ENCODE results near the gene CNST.

CNST gene

GRCh38 chr1:246537441-246537840 lies 28.8 kb upstream of the CNST start:
- TF ChIP-seq TCF12 (IDR thresholded peaks at IDR 0.05; ENCODE audit: low read depth): no peak

GRCh38 chr1:246537887-246538286 lies 28.4 kb upstream of the CNST start:
- no peak for TF ChIP-seq NFIC (IDR thresholded peaks at IDR 0.05)
- TF ChIP-seq CEBPB (IDR thresholded peaks at IDR 0.05): no peak
- no peak for TF ChIP-seq REST (IDR thresholded peaks at IDR 0.05; ENCODE audit: low read depth)
- no peak for TF ChIP-seq ZBTB7A (IDR thresholded peaks at IDR 0.05; ENCODE audit: low read depth)
- TF ChIP-seq USF1 (IDR thresholded peaks at IDR 0.05): no peak
- TF ChIP-seq FOXM1 (IDR thresholded peaks at IDR 0.05; ENCODE audit: borderline replicate concordance, low read depth): no peak
- TF ChIP-seq EGR1 (IDR thresholded peaks at IDR 0.05): no peak

GRCh38 chr1:246540738-246541491 lies 25.3 kb upstream of the CNST start:
- TF ChIP-seq EP300 (IDR thresholded peaks at IDR 0.05; ENCODE audit: borderline replicate concordance) (no peak), FOXM1 (IDR thresholded peaks at IDR 0.05; ENCODE audit: borderline replicate concordance, low read depth) (no peak), YY1 (IDR thresholded peaks at IDR 0.05; ENCODE audit: low read depth) (no peak), NFIC (IDR thresholded peaks at IDR 0.05) (no peak), TEAD4 (IDR thresholded peaks at IDR 0.05) (no peak), MAX (IDR thresholded peaks at IDR 0.05) (no peak), CREB1 (IDR thresholded peaks at IDR 0.05; ENCODE audit: low read depth) (no peak), CEBPB (IDR thresholded peaks at IDR 0.05) (no peak), TAF1 (IDR thresholded peaks at IDR 0.05; ENCODE audit: low read depth) (no peak), USF1 (IDR thresholded peaks at IDR 0.05) (no peak), EGR1 (IDR thresholded peaks at IDR 0.05) (no peak), ZBTB7A (IDR thresholded peaks at IDR 0.05; ENCODE audit: low read depth) (no peak), REST (IDR thresholded peaks at IDR 0.05; ENCODE audit: low read depth) (no peak), RAD21 (IDR thresholded peaks at IDR 0.05; ENCODE audit: low read depth) (no peak), TCF12 (IDR thresholded peaks at IDR 0.05; ENCODE audit: low read depth) (no peak)

GRCh38 chr1:246544001-246544400 lies 22.3 kb upstream of the CNST start:
- TF ChIP-seq MAX (IDR thresholded peaks at IDR 0.05) (no peak), REST (IDR thresholded peaks at IDR 0.05; ENCODE audit: low read depth) (no peak), TEAD4 (IDR thresholded peaks at IDR 0.05) (no peak), FOXM1 (IDR thresholded peaks at IDR 0.05; ENCODE audit: borderline replicate concordance, low read depth) (no peak), YY1 (IDR thresholded peaks at IDR 0.05; ENCODE audit: low read depth) (no peak), TCF12 (IDR thresholded peaks at IDR 0.05; ENCODE audit: low read depth) (no peak), CEBPB (IDR thresholded peaks at IDR 0.05) (no peak), CREB1 (IDR thresholded peaks at IDR 0.05; ENCODE audit: low read depth) (no peak), ZBTB7A (IDR thresholded peaks at IDR 0.05; ENCODE audit: low read depth) (no peak)

- TF ChIP-seq CREB1 (IDR thresholded peaks at IDR 0.05; ENCODE audit: low read depth) (no peak), RAD21 (IDR thresholded peaks at IDR 0.05; ENCODE audit: low read depth) (no peak), EP300 (IDR thresholded peaks at IDR 0.05; ENCODE audit: borderline replicate concordance) (no peak), FOXM1 (IDR thresholded peaks at IDR 0.05; ENCODE audit: borderline replicate concordance, low read depth) (no peak), YY1 (IDR thresholded peaks at IDR 0.05; ENCODE audit: low read depth) (no peak), MAX (IDR thresholded peaks at IDR 0.05) (no peak), TAF1 (IDR thresholded peaks at IDR 0.05; ENCODE audit: low read depth) (no peak), ZBTB7A (IDR thresholded peaks at IDR 0.05; ENCODE audit: low read depth) (no peak), TCF12 (IDR thresholded peaks at IDR 0.05; ENCODE audit: low read depth) (no peak), EGR1 (IDR thresholded peaks at IDR 0.05) (no peak), USF1 (IDR thresholded peaks at IDR 0.05) (no peak), CEBPB (IDR thresholded peaks at IDR 0.05) (no peak), NFIC (IDR thresholded peaks at IDR 0.05) (no peak), TEAD4 (IDR thresholded peaks at IDR 0.05) (no peak), REST (IDR thresholded peaks at IDR 0.05; ENCODE audit: low read depth) (no peak)
Observed at GRCh38 chr1:246549665-246550064, 16.6 kb upstream of the CNST start.
